ENCODE results near the gene ZNF20.

DNA sequence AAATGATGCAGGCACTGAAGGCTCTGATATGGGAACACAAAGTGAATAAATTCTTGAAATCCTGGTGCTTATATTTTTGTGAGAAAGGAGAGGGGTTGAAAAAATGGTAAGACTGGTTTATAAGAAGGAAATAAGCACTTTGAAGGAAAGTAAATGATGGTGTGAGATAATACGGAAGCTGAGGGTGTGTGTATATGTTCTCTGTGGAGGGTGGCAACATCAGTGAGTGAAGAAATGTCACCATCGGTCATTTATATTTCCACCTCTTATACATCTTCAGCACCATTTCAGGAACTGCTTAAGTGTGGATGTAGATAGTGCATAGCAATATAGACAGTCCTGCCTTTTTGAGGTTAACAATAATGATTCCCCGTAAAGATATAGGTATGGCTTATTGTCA, 40.2 kb upstream of the ZNF20 start:
- no peak for TF ChIP-seq BACH1 (IDR thresholded peaks at IDR 0.05; ENCODE audit: borderline replicate concordance)
- TF ChIP-seq SUZ12 (IDR thresholded peaks at IDR 0.05; ENCODE audit: unreplicated experiment) = no peak
- TF ChIP-seq, protein P1, sequence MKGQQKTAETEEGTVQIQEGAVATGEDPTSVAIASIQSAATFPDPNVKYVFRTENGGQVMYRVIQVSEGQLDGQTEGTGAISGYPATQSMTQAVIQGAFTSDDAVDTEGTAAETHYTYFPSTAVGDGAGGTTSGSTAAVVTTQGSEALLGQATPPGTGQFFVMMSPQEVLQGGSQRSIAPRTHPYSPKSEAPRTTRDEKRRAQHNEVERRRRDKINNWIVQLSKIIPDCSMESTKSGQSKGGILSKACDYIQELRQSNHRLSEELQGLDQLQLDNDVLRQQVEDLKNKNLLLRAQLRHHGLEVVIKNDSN (IDR thresholded peaks at IDR 0.05; ENCODE audit: borderline replicate concordance, extremely low read length, insufficient read depth, low read depth, low read length) = no peak
- TF ChIP-seq MXI1 (IDR thresholded peaks at IDR 0.05; ENCODE audit: low read depth, low read length) = no peak
- TF ChIP-seq EZH2 (IDR thresholded peaks at IDR 0.05; ENCODE audit: borderline replicate concordance, control insufficient read depth, low read depth, low read length) = no peak
- TF ChIP-seq, protein P2, sequence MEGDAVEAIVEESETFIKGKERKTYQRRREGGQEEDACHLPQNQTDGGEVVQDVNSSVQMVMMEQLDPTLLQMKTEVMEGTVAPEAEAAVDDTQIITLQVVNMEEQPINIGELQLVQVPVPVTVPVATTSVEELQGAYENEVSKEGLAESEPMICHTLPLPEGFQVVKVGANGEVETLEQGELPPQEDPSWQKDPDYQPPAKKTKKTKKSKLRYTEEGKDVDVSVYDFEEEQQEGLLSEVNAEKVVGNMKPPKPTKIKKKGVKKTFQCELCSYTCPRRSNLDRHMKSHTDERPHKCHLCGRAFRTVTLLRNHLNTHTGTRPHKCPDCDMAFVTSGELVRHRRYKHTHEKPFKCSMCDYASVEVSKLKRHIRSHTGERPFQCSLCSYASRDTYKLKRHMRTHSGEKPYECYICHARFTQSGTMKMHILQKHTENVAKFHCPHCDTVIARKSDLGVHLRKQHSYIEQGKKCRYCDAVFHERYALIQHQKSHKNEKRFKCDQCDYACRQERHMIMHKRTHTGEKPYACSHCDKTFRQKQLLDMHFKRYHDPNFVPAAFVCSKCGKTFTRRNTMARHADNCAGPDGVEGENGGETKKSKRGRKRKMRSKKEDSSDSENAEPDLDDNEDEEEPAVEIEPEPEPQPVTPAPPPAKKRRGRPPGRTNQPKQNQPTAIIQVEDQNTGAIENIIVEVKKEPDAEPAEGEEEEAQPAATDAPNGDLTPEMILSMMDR (IDR thresholded peaks at IDR 0.05 in 2 of 3, conservative IDR thresholded peaks at IDR 0.05 in 1 of 3; ENCODE audit: control insufficient read depth in 2 of 3, extremely low read depth in 1 of 3, insufficient read depth in 1 of 3, low read depth in 3 of 3, low read length in 3 of 3) = no peak
- no peak for TF ChIP-seq POLR2A (IDR thresholded peaks at IDR 0.05; ENCODE audit: low read depth, low read length)
- TF ChIP-seq POLR2AphosphoS5 (IDR thresholded peaks at IDR 0.05; ENCODE audit: low read length) = no peak
- TF ChIP-seq, protein P3, sequence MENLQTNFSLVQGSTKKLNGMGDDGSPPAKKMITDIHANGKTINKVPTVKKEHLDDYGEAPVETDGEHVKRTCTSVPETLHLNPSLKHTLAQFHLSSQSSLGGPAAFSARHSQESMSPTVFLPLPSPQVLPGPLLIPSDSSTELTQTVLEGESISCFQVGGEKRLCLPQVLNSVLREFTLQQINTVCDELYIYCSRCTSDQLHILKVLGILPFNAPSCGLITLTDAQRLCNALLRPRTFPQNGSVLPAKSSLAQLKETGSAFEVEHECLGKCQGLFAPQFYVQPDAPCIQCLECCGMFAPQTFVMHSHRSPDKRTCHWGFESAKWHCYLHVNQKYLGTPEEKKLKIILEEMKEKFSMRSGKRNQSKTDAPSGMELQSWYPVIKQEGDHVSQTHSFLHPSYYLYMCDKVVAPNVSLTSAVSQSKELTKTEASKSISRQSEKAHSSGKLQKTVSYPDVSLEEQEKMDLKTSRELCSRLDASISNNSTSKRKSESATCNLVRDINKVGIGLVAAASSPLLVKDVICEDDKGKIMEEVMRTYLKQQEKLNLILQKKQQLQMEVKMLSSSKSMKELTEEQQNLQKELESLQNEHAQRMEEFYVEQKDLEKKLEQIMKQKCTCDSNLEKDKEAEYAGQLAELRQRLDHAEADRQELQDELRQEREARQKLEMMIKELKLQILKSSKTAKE (IDR thresholded peaks at IDR 0.05; ENCODE audit: low read depth, poor library complexity, severe bottlenecking) = no peak
- TF ChIP-seq CHD1 (IDR thresholded peaks at IDR 0.05; ENCODE audit: low read depth, low read length) = no peak
- TF ChIP-seq, protein P4, sequence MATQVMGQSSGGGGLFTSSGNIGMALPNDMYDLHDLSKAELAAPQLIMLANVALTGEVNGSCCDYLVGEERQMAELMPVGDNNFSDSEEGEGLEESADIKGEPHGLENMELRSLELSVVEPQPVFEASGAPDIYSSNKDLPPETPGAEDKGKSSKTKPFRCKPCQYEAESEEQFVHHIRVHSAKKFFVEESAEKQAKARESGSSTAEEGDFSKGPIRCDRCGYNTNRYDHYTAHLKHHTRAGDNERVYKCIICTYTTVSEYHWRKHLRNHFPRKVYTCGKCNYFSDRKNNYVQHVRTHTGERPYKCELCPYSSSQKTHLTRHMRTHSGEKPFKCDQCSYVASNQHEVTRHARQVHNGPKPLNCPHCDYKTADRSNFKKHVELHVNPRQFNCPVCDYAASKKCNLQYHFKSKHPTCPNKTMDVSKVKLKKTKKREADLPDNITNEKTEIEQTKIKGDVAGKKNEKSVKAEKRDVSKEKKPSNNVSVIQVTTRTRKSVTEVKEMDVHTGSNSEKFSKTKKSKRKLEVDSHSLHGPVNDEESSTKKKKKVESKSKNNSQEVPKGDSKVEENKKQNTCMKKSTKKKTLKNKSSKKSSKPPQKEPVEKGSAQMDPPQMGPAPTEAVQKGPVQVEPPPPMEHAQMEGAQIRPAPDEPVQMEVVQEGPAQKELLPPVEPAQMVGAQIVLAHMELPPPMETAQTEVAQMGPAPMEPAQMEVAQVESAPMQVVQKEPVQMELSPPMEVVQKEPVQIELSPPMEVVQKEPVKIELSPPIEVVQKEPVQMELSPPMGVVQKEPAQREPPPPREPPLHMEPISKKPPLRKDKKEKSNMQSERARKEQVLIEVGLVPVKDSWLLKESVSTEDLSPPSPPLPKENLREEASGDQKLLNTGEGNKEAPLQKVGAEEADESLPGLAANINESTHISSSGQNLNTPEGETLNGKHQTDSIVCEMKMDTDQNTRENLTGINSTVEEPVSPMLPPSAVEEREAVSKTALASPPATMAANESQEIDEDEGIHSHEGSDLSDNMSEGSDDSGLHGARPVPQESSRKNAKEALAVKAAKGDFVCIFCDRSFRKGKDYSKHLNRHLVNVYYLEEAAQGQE (IDR thresholded peaks at IDR 0.05; ENCODE audit: low read depth, low read length) = no peak
- TF ChIP-seq ESRRA (IDR thresholded peaks at IDR 0.05; ENCODE audit: low read length) = no peak

All from GM12878 (cell line).